RWPE2 (cell line): ENCODE measurements around the gene NID2.

Experiments used
- ATAC-seq: fragments of 200-7000 bp; cut with Tn5 transposase; 3 replicates; pipeline ENCODE4 v1.9.1; 2021; ENCODE audit warnings: low read depth
- DNase-seq: peaks from one replicate; pipeline ENCODE4 v3.0.0-alpha.2; 2020; ENCODE audit warnings: low spot score
- H3K27ac ChIP-seq: fragments of 450-650 bp; 2 replicates; pipeline ENCODE4 v1.5.1; 2017; ENCODE audit warnings: mild to moderate bottlenecking; ENCODE audit not compliant: poor library complexity, severe bottlenecking
- H3K27me3 ChIP-seq: fragments of 250-450 bp; sonication (Bioruptor Pico); 2 replicates; pipeline ENCODE4 v1.5.1; 2021; ENCODE audit warnings: mild to moderate bottlenecking, moderate library complexity; ENCODE audit not compliant: insufficient read depth, poor library complexity, severe bottlenecking
- H3K36me3 ChIP-seq: fragments of 250-450 bp; sonication (Bioruptor Pico); 2 replicates; pipeline ENCODE4 v1.5.1; 2020; ENCODE audit warnings: low read depth, mild to moderate bottlenecking, moderate library complexity
- H3K4me1 ChIP-seq: fragments of 250-450 bp; sonication (Bioruptor Pico); 2 replicates; pipeline ENCODE4 v1.5.1; 2021; ENCODE audit warnings: mild to moderate bottlenecking, moderate library complexity; ENCODE audit not compliant: insufficient read depth, poor library complexity, severe bottlenecking
- H3K4me3 ChIP-seq: fragments of 250-450 bp; sonication (Bioruptor Pico); 2 replicates; pipeline ENCODE4 v1.5.1; 2021; ENCODE audit warnings: mild to moderate bottlenecking, moderate library complexity; ENCODE audit not compliant: severe bottlenecking
- H3K9me3 ChIP-seq: fragments of 250-450 bp; sonication (Bioruptor Pico); 2 replicates; pipeline ENCODE4 v1.5.1; 2021; ENCODE audit warnings: mild to moderate bottlenecking, moderate library complexity; ENCODE audit not compliant: severe bottlenecking
- TF ChIP-seq, protein P1 (sequence below): fragments of 450-650 bp; IDR thresholded peaks from one replicate; pipeline ENCODE4 v1.5.1; 2017; ENCODE audit warnings: mild to moderate bottlenecking, moderate library complexity; ENCODE audit not compliant: poor library complexity, severe bottlenecking

Gene NID2

DNA sequence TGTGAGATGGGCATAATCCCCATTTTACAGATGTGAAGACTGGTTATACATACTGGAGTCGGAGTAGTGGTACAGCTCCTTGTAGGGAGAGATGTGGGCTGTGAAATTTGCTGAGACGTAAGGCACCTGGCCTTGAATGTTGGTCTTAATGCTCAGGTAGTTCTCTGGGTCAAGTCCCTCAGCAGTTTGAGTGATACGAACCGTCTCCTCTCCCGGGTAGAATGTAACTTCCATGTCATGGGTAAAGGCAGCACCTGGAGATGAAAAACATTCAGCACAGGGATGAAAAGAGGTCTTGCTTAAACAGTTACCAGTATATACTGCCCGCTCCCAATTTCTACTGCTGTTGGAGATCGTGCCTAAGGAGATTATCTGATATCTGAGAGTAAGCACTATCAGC is 28.3 kb downstream of the NID2 start:
- TF ChIP-seq, protein P1, sequence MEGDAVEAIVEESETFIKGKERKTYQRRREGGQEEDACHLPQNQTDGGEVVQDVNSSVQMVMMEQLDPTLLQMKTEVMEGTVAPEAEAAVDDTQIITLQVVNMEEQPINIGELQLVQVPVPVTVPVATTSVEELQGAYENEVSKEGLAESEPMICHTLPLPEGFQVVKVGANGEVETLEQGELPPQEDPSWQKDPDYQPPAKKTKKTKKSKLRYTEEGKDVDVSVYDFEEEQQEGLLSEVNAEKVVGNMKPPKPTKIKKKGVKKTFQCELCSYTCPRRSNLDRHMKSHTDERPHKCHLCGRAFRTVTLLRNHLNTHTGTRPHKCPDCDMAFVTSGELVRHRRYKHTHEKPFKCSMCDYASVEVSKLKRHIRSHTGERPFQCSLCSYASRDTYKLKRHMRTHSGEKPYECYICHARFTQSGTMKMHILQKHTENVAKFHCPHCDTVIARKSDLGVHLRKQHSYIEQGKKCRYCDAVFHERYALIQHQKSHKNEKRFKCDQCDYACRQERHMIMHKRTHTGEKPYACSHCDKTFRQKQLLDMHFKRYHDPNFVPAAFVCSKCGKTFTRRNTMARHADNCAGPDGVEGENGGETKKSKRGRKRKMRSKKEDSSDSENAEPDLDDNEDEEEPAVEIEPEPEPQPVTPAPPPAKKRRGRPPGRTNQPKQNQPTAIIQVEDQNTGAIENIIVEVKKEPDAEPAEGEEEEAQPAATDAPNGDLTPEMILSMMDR, result no peak
- DNase-seq (no peak), ATAC-seq (no peak)
- Histone ChIP-seq H3K4me1 (peaks cover 7% of the 10 kb centered on the region), H3K9me3 (no peaks in the 10 kb centered on the region), H3K36me3 (no peaks in the 10 kb centered on the region), H3K4me3 (no peak overlapping the region), H3K27ac (no peak overlapping the region), H3K27me3 (no peaks in the 10 kb centered on the region)

DNA sequence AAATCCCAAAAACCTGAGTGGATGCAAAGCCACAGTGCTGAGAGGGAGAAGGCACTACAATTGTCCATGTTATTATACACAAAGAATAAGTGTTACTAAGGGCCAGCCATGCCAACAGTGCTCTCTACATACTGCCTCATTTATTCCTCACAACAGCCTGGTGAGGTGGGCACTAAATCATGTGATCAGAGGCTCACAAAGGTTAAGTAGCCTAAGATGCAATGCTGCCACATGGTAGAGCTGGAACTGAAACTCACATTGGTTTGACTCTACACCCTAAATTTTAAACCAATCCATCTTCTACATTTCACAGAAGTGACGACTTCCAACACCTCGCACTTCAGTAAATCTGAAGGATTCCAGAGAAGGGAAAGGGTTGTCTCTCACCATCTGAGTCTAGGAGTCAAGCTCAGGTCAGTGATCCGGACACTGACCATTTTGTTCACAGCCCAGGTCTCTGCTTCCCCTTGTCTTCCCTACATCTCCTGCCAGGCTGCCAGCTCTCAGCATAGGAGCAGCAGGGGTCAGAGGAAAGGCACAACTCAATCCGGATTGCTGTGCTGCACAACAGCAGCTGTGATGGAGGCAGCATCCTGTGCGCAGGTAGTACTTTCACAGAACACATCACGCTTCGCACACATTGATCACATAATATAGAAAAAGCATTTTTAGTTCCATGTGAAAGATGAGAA is 29.6 kb downstream of the NID2 start:
- TF ChIP-seq, protein P1, result no peak
- no peak for ATAC-seq
- DNase-seq, result no peak
- no peak overlapping the region for H3K27ac ChIP-seq
- H3K4me3 ChIP-seq, result no peak overlapping the region
- no peaks in the 10 kb centered on the region for H3K4me1 ChIP-seq
- H3K36me3 ChIP-seq, result no peaks in the 10 kb centered on the region
- H3K27me3 ChIP-seq, result no peaks in the 10 kb centered on the region
- H3K9me3 ChIP-seq, result no peaks in the 10 kb centered on the region

DNA sequence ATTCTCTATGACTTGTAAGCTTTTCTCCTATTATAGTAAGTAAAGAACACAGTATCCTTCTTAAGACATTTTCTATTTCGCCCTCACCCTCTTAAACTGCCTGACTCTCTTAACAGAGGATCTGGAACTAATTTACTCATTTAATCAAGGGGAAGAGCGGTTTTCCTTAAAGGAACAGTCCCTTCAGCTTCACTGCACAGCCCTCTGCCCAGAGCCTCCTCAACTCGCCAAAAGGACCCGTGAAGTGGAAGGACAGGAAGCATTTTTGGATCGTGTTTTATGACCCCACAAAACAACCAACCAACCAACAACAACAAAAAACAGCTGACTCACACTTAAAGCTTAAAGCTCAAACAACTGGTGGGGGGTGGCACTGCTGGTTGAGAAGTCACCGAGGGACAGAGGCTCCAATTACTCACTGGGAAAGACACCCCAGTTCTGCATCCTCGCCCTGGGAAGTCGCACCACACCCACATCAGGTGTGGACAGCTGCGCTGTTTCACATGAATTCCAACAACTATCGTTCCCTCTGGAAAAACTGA is 35.7 kb downstream of the NID2 start:
- DNase-seq (no peak), ATAC-seq (peak; percentile 56; the same call in 2 of the 3 replicates)
- no peaks in the 10 kb centered on the region for H3K36me3 ChIP-seq
- peaks cover 8% of the 10 kb centered on the region for H3K4me1 ChIP-seq
- no peak overlapping the region for H3K27ac ChIP-seq
- H3K9me3 ChIP-seq, result no peaks in the 10 kb centered on the region
- no peak overlapping the region for H3K4me3 ChIP-seq
- H3K27me3 ChIP-seq, result no peaks in the 10 kb centered on the region
- TF ChIP-seq, protein P1, result no peak

GRCh38 chr14:52032204-52032801 is 36.6 kb downstream of the NID2 start:
- peaks cover 8% of the 10 kb centered on the region for H3K4me1 ChIP-seq
- H3K27ac ChIP-seq, result no peak overlapping the region
- H3K27me3 ChIP-seq, result no peaks in the 10 kb centered on the region
- DNase-seq (no peak), ATAC-seq (no peak)
- TF ChIP-seq, protein P1, result no peak
- no peaks in the 10 kb centered on the region for H3K9me3 ChIP-seq
- H3K4me3 ChIP-seq, result no peak overlapping the region
- H3K36me3 ChIP-seq, result no peaks in the 10 kb centered on the region

- Histone ChIP-seq H3K36me3 (no peaks in the 10 kb centered on the region), H3K4me3 (no peak overlapping the region), H3K27me3 (no peaks in the 10 kb centered on the region), H3K27ac (no peak overlapping the region), H3K4me1 (peaks cover 8% of the 10 kb centered on the region), H3K9me3 (no peaks in the 10 kb centered on the region)
- DNase-seq (no peak), ATAC-seq (no peak)
- TF ChIP-seq, protein P1, result no peak
Observed at GRCh38 chr14:52031781-52032180, 37.1 kb downstream of the NID2 start.
